Hematopoietic multipotent progenitor cell treated with erythropoietin and hydrocortisone succinate and interleukin-3 and kit ligand, for 4 days (in vitro differentiated cells): ENCODE results near the gene PRR9.
A peak's percentile ranks its signal among the peaks of the same experiment; 100 is the strongest.

Source experiments
- DNase-seq: peaks from one replicate; pipeline ENCODE4 v3.0.0-alpha.2; 2015

The PRR9 gene

DNA sequence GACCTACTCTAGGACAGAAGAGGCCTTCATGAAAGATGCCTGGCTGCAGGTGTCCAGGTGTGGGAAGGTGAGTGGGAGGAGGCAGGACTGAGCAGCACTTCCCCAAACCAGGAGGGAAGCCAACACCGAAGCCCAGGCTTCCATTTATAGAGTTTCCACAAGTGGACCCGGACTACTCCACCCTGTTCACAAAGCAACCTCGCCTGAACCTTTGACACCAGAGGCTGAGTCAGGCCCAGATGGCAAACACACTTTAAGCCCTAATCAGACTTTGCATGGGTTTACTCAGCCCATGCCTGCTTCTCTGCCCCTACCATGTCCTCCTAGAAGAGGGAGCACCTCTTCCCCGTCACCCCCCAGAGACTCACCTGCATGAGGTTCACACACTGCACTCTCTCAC is 14.0 kb downstream of the PRR9 start:
- no peak for DNase-seq

DNA sequence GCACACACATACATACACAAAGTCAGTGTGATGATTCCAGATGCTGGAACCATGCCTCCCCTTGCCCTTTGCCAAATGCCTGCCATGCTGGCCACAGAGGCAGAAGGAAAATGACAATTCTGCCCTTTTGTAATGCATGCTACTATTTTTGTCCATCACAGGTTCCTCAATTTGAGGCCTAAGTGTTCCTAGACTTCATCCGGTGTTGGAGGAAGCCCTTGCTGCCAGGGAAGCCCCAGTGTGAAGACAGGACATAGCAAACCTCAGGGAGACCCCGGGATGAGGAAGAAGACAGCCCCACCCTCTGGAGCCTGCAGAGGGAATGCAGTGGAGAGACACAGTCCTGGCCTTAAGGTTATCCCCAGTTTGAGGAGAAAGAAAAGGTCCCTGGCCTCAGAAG is 14.4 kb downstream of the PRR9 start:
- DNase-seq: no peak

DNA sequence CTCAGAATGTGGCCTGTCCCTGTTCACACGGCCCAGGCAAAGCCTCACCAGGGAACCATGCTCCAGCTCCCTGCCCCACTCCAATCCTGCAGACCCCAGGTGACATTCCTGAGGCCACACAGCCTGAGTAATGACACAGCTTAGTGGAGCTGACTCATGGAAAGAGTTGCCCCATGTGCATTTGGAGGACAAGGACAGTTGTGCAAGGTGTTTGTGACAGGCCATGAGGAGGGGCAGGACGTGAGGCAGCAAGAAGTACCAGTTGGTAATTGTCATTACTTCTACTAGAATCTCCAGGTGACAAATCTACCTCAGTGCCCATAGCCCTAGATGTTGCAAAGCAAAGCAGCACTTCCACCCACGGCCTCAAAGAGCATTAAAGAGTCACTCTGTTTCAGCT is 15.2 kb downstream of the PRR9 start:
- no peak for DNase-seq

DNA sequence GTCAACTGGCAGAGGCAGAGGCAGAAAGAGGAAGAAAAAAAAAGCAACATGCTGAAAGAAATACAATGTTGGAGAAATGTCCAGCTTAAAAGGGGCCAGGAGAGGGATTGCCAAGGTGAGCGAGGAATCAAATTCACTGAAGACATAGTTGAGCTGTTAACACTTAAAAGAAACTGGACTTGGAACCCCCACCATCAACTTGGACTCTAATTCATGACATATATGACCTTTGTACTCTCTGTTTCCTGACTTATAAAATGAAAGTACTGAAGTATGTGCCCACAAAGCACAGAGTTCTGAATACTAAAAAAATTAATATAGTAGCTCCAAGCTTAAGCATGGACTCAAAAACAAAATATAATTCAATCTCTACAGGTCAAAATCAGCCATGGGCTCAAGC is 16.1 kb downstream of the PRR9 start:
- DNase-seq: peak; percentile 22

DNA sequence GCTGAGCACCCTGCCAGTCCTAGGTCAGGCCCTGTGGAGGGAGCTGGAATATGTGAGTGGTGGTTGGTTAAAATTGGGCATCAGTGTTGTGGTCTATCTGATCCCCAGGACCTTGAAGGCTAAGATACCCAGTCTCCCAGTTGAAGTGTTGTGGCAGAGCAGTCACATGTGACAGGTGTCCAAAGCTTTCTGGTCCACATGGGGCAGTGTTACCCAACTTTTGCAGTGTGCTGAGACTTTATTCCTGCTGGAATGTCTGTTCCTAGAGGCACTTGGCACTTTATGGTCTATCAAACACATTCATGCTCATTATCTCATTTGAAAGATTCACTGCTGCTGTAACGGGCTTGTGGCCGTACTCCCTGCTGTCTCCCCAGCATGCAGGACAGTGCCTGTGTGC is 21.1 kb downstream of the PRR9 start:
- peak; percentile 22 for DNase-seq

DNA sequence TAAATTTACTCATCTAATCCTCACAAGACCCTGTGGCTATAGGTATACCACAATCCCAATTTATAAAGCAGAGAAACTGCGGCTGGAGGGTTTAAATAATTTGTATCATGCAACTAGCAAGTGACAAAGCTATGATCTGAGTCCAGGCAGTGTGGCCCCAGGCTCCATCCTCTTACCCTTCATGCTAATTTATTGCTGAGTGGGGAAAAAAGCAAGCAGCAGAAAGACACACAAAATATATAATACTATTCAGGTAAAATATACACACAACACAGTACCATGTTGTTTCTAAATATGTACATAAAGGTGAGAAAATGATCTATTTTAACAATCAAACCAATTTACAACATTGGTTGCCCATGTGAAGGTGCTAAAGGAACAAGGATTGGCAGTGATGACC is 24.8 kb downstream of the PRR9 start:
- DNase-seq: no peak

DNA sequence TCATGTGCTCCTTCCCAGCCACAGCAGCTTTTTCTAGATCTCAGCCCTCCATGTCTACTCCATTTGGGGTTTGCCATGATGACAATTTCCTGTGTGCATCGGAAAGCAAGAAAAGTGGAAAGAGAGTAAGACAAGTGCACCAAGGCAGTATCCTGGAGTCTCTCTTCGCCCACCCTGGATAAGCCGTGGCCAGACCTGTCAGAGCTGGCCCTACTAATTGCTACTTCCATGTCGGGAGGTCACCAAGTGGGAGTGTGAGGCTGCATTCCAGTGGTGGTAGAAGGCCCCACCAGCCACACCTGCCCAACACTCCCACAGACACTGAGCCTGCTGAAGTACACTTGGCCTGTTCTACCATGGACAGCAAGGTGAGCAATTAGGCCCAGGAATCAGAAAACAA is 28.1 kb downstream of the PRR9 start:
- no peak for DNase-seq

DNA sequence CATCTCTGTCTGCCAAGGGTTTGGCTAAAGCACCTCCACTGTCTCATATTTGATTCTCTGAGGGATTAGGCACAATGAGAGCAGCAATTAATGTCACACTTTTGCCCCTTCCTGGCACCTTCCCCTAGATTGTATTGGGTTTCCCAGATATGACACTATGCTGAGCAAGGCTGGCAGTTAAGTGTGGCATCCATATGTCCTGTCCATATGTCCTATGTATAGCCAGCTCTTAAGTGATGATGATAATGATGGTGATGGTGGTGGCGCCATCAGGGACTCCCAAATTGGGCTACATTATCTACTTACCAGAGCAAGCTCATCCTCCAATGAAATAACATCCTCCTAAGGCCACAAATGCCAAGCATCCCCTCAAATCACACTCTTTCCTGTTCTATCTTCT is 28.6 kb downstream of the PRR9 start:
- DNase-seq: no peak

DNA sequence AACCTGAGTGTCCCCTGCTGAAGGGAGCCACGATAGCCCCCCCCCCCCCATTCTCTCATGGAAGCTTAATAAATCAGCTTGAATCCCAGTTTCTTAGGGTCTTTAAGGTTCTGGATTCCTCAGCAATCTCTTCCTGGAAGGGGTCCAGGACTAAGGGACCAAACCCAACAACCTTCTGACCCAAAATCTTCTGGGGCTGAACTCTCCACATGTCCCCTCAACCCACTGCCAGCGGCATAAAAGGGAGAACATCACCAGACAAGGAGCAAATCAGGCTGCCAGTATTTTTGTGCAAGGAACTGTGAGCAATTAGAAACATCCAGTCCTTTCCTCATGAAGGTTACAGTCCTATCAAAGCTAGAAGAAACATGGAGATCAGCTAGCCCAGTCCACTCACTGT is 29.4 kb downstream of the PRR9 start:
- DNase-seq: no peak

DNA sequence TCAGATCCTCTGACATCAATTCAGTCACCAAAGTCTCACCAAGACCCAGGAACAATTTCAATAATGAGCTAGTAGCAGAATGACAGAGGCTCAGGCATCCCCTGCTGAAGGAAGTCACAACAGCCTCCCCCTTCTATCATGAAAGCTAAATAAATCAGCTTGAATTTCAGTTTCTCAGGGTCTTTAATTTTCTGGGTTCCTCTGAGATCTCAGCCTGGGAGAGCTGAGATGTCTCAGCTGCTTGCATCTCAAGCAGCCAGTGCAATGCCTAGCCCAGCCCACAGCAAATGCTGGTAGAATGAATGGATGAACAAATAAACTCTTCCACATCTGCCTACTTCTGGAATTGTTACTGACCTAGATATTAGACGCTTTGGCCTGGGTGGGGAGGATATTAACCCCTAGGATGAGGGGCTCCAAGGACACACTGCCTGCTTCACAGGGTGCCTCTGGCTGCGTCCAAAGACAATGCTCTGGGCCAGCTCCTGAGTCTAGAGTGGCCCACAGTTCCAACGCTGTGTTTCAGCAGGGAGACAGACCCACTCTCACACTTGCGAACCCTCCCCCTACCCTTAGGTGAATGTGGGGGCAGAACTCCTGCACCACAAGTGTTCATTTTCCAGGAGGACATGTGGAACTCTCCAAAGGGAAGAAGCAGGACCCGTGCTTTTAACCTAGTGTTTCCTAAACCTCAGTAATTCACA is 30.9 kb downstream of the PRR9 start:
- DNase-seq: no peak

DNA sequence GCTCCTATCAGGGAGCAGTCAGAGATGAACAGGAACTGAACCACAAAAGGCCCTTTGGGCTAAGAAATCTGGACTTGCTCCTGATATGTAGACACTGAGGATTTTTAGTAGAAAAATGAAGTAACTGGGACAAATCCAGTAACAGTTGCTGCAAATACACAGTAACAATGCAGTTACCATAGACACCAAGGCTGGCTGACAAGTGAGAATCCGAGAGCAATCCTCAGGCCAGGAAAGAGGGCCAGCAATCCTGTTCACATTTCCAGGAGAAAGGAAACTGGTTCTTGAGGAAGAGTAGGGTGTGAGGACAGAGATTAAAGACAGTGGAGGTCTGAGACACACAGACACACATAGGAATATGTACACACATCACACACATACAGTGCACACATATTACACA is 32.8 kb downstream of the PRR9 start:
- DNase-seq: no peak

DNA sequence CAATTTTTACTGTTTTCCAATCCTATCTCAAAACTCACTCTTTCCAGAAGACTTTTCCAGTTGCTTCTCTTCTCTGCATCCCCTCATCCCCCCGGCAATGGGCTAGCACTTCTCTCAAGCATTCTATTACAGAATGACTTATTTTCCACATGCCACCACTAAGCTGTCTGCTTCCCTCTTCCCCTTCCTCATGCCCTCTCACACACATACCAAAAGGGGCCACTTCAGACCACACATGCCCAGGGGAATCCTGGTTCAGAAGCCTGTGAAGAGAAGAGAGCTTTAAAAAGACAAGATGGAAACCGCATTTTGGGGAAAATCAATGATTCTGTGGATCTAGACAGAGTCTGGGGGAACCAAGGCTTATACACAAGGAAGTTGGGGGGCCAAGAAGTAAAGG is 33.7 kb downstream of the PRR9 start:
- DNase-seq: no peak

DNA sequence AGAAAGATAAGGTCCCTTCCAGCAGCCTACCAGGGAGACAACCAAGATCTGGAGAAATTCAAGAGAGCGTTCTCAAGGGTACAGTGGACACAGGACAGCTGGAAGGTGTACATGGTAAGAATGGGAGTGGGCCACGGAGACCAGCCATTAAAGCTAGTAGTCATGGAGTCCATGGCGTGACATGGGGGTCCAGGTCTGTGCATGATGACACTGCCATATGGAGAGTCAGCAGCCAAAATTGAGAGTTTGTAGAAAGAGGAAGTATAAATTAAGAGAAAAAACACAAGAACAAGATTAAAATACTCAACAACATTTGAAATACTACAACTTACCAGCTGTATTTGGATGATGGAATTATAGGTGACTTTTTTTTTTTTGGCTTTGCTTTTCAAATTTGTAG is 34.2 kb downstream of the PRR9 start:
- peak; percentile 17 for DNase-seq

DNA sequence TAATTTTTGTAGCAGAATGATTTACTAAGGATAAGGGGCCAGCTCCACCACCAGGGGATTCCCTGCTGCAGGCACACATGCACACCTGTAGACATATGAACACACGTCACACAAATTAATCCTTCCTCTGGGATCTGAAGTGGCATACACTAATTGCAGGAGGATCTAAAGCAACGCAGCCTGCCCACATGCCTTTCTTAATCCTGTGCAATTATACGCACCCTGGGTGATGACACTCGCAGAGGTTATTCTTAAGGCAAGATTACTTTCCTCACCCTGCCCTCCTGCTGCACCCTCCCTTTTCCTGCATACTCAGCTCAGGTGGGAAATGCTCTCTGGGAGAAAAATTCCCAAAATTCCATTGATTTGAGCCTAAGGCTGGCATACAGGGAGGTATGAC is 34.6 kb downstream of the PRR9 start:
- DNase-seq: no peak

DNA sequence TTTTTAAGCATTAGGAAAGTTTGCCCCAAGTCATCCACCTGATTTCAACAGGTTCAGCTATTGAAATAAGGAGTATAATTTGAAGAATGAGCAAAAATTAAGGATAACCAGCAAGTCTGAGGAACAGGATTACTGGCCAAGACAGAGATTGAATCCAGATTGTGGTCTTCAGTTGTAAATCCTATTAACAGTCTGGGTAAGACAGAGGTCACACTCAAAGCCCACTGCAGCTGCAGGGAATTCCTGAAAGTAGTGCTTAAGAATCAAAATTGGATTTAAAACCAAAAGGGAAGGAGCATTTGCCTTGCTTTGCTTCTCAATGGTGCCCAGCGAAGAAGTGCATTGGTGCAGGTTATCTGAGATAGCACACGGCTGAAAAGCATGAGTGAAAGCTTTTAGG is 35.7 kb downstream of the PRR9 start:
- DNase-seq: no peak

DNA sequence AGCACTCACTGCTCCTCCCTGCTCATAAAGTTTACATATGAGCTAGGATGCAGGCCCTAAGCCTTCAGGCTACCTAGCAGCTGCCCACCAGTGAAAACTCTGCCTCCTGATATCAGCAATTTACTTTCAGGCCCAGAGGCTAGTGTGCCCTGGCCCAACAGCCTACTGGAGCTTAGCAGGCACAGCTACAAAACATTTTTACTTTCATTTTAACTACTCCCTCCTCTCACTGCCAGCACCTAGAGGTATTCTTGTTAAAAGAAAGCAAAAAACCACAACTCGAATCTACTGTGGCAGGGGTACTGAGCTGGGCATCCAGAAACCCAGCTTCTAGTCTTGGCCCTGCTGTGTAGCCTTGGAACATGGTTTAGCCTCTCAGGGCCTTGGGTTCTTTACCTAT is 36.3 kb downstream of the PRR9 start:
- no peak for DNase-seq

DNA sequence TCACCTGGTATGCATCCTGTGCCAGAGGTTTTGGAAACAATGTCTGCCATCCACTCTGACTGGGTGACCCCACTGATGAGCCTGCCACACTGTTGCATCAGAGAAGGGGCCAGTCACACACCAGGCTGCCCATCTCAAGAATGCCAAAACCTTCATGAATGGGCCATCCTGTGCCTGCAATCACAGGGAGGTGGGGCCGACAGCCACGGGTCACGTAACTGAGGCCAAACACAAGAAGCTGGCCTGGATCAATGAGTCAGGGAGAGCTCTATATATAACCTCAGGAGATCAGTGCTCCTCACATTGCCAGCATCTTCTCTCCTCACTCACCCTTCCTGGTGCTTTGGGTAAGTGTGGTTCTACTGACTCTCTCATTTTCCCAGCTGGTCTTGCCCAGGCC is 42.0 kb downstream of the PRR9 start, which contains the start of gene LORICRIN:
Gene LORICRIN (plus strand): TSS at position 301 of the 400 bp plus-strand sequence. CDS start 1,263 bp downstream, outside the sequence.
- no peak for DNase-seq

DNA sequence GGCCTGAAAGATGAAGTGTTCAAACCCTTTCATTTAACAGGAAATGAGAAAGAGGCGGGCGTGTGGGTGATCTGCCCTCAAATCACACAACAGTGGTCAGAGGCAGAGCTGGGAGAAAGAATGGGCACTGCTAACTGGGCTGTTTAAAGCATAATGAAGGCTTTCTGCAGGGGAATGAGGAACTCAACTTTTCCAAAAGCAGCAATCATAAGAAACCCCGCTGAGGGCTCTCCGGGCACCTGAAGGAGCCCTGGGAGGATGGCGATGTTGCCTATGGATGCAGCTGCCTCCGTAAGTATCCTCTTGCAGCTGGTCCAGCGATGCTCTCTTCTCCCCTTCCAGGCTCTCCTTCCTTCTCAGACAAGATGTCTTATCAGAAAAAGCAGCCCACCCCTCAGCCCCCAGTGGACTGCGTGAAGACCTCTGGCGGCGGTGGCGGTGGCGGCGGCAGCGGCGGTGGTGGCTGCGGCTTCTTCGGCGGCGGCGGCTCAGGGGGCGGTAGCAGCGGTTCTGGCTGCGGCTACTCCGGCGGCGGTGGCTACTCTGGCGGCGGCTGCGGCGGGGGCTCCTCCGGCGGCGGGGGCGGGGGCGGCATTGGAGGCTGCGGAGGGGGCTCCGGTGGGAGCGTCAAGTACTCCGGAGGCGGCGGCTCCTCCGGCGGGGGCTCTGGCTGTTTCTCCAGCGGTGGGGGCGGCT is 43.3 kb downstream of the PRR9 start:
- peak; percentile 47 for DNase-seq

DNA sequence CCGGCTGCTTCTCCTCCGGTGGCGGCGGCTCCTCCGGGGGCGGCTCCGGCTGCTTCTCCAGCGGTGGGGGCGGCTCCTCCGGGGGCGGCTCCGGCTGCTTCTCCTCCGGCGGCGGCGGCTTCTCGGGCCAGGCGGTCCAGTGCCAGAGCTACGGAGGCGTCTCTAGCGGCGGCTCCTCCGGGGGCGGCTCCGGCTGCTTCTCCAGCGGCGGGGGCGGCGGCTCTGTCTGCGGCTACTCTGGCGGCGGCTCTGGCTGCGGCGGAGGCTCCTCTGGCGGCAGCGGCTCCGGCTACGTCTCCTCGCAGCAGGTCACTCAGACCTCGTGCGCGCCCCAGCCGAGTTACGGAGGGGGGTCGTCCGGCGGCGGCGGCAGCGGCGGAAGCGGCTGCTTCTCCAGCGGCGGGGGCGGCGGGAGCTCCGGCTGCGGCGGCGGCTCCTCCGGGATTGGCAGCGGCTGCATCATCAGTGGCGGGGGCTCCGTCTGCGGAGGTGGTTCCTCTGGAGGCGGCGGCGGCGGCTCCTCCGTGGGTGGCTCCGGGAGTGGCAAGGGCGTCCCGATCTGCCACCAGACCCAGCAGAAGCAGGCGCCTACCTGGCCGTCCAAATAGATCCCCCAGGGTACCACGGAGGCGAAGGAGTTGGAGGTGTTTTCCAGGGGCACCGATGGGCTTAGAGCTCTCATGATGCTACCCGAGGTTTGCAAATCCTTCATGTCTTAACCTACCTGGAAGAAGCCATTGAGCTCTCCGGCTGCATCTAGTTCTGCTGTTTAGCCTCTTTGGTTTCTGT is 44.1 kb downstream of the PRR9 start:
- peak; percentile 22 for DNase-seq

DNA sequence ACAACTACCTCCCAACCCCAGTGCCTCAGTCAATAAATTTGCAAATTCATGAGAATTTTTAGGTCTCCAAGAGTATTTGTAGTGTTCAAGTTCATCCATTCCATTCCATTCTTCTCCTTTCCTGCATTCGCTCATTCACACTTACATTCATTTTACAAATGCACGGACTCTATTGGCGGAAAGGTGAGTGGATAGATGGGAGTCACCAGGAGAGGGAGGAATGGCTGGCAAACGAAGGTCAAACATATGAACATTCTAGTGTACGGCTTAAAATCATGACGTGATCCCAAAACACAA is 44.6 kb downstream of the PRR9 start:
- no peak for DNase-seq

DNA sequence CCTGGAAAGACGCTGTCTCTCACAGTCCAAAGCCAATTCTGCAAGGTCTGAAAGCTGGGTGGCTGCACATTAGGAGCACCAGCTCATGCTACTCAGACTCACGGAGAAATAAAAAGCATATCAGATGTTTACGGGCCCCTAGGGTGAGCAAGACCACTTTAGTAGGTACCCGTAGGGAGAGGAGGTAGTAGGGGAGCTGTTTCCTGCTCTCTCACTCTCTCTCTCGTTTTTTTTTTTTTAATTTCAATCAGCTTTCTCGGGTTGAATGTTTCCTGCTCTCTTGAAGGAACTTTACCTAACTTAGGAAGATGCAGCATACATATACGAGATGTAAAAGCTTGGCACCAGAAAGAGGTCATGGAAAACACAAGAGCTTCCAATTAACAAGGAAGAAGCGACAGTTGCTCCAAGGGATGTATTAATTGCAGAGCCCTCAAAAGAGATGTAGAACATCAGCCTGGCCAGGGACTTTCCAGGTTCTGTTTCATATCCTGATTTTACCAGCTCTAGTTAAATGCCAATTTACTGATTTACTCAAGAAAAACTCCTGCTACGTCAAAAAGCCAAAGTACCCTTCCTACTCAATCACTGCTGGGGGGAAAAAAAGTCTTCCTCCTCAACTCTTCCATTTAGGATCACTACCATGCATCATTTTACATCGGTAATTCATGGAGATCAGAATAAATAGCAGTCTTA is 45.2 kb downstream of the PRR9 start:
- DNase-seq: no peak

DNA sequence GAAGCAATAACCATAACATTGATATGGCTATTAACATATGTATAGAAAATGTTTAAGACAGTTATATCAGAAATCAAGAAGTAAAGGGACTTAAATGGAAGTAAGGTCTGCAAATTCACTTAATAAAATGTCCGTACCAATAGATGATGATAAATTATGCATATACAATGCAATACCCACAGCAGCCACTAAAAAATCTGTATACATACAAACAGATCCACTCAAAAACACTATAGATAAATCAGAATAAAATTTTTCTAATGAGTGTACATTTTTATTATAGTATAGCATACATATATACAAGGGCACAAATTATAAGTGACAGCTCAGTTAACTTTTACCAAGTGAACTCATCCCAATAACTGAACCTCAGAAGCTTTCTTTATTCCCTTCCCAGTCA is 48.1 kb downstream of the PRR9 start:
- peak; percentile 6 for DNase-seq
